ENCODE data around the gene OSGIN1.

The OSGIN1 gene

GRCh38 chr16:83980794-83981193, 27.8 kb downstream of the OSGIN1 start:
- Histone ChIP-seq H3K27me3 (replicated peaks; ENCODE audit: control insufficient read depth, insufficient read depth, low read length) (no peaks in the 10 kb centered on the region), H3K36me3 (ENCODE audit: control insufficient read depth, insufficient read depth, low read length) (no peaks in the 10 kb centered on the region), H3K4me3 (replicated peaks; ENCODE audit: low read depth, low read length) (no peak overlapping the region)
- no peak for DNase-seq (ENCODE audit: extremely low read depth, insufficient read length)
- no peak for TF ChIP-seq CTCF (IDR thresholded peaks at IDR 0.05; ENCODE audit: insufficient read depth, low read length, poor library complexity, severe bottlenecking)

GRCh38 chr16:83981799-83982198, 28.8 kb downstream of the OSGIN1 start:
- no peak for TF ChIP-seq CTCF (IDR thresholded peaks at IDR 0.05; ENCODE audit: insufficient read depth, low read length, poor library complexity, severe bottlenecking)

GRCh38 chr16:83983491-83983890, 30.5 kb downstream of the OSGIN1 start:
- no peak for TF ChIP-seq CTCF (IDR thresholded peaks at IDR 0.05; ENCODE audit: insufficient read depth, low read length, poor library complexity, severe bottlenecking)
- DNase-seq (ENCODE audit: extremely low read depth, insufficient read length), result no peak
- no peaks in the 10 kb centered on the region for H3K36me3 ChIP-seq (ENCODE audit: control insufficient read depth, insufficient read depth, low read length)
- no peaks in the 10 kb centered on the region for H3K27me3 ChIP-seq (replicated peaks; ENCODE audit: control insufficient read depth, insufficient read depth, low read length)
- no peak overlapping the region for H3K4me3 ChIP-seq (replicated peaks; ENCODE audit: low read depth, low read length)

More at GRCh38 chr16:83981799-83982198, 28.8 kb downstream of the OSGIN1 start:
- Histone ChIP-seq H3K4me3 (replicated peaks; ENCODE audit: low read depth, low read length) (no peak overlapping the region), H3K36me3 (ENCODE audit: control insufficient read depth, insufficient read depth, low read length) (no peaks in the 10 kb centered on the region), H3K27me3 (replicated peaks; ENCODE audit: control insufficient read depth, insufficient read depth, low read length) (no peaks in the 10 kb centered on the region)
- DNase-seq (ENCODE audit: extremely low read depth, insufficient read length), result no peak

- no peak for TF ChIP-seq CTCF (IDR thresholded peaks at IDR 0.05; ENCODE audit: insufficient read depth, low read length, poor library complexity, severe bottlenecking)
- Histone ChIP-seq H3K27me3 (replicated peaks; ENCODE audit: control insufficient read depth, insufficient read depth, low read length) (no peaks in the 10 kb centered on the region; the same call in 1 of the 2 replicates), H3K4me3 (replicated peaks; ENCODE audit: low read depth, low read length) (no peak overlapping the region), H3K36me3 (ENCODE audit: control insufficient read depth, insufficient read depth, low read length) (no peaks in the 10 kb centered on the region)
- no peak for DNase-seq (ENCODE audit: extremely low read depth, insufficient read length)
These were observed 36.3 kb downstream of the OSGIN1 start for GRCh38 chr16:83989300-83989699.

- no peak overlapping the region for H3K4me3 ChIP-seq (replicated peaks; ENCODE audit: low read depth, low read length)
- DNase-seq (ENCODE audit: extremely low read depth, insufficient read length), result no peak
- no peaks in the 10 kb centered on the region for H3K36me3 ChIP-seq (ENCODE audit: control insufficient read depth, insufficient read depth, low read length)
- no peak for TF ChIP-seq CTCF (IDR thresholded peaks at IDR 0.05; ENCODE audit: insufficient read depth, low read length, poor library complexity, severe bottlenecking)
- H3K27me3 ChIP-seq (replicated peaks; ENCODE audit: control insufficient read depth, insufficient read depth, low read length), result no peaks in the 10 kb centered on the region; the same call in 1 of the 2 replicates
These were observed 37.5 kb downstream of the OSGIN1 start for GRCh38 chr16:83990492-83990891.

- DNase-seq (ENCODE audit: extremely low read depth, insufficient read length), result no peak
These were observed 39.6 kb downstream of the OSGIN1 start for GRCh38 chr16:83992624-83993023.

More at GRCh38 chr16:83992624-83993023, 39.6 kb downstream of the OSGIN1 start:
- Histone ChIP-seq H3K36me3 (ENCODE audit: control insufficient read depth, insufficient read depth, low read length) (no peaks in the 10 kb centered on the region), H3K4me3 (replicated peaks; ENCODE audit: low read depth, low read length) (no peak overlapping the region), H3K27me3 (replicated peaks; ENCODE audit: control insufficient read depth, insufficient read depth, low read length) (no peaks in the 10 kb centered on the region; the same call in 1 of the 2 replicates)
- no peak for TF ChIP-seq CTCF (IDR thresholded peaks at IDR 0.05; ENCODE audit: insufficient read depth, low read length, poor library complexity, severe bottlenecking)
